Lower leg skin (tissue), 3 donors: ENCODE data around the gene SLC22A16.

ENCODE experiments used
- POLR2A ChIP-seq, 2 donors: fragments of 450-650 bp; IDR thresholded peaks; one replicate each; pipeline ENCODE4 v1.6.1; 2016 to 2017; ENCODE audit warnings: antibody characterized with exemption in 2 of 2, mild to moderate bottlenecking in 1 of 2, moderate library complexity in 1 of 2
- TF ChIP-seq, protein P1 (sequence below), 3 donors: fragments of 450-650 bp; IDR thresholded peaks; one replicate each; pipeline ENCODE4 v1.5.1; 2016; ENCODE audit warnings: antibody characterized with exemption in 3 of 3, mild to moderate bottlenecking in 3 of 3, moderate library complexity in 2 of 3

DNA sequence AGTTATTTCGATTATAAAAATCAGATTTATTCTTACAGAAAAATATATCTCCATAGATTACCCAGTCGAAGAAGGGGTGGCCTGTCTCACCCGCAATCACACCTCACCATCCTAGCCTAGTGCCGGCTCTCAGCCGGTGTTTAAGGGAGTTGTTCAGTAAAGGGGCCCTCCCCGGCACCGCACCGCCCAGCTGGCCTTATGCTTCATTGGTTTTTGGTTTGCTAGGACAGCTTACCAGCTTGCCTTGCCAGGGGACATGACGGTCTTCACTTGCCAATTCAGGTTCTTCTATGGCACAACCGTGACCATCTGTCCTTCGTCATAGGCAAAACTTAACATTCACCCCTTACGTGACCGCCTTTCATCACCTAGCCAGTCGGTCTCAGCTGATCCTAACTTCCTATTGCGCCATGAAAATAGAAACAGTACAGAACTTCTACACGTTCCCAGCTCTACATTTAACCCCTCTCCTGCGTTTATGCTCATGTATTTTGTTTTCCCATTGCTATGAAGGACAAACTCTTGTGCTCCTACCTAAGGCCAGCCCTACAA is 44.7 kb upstream of the SLC22A16 start:
- TF ChIP-seq, protein P1, sequence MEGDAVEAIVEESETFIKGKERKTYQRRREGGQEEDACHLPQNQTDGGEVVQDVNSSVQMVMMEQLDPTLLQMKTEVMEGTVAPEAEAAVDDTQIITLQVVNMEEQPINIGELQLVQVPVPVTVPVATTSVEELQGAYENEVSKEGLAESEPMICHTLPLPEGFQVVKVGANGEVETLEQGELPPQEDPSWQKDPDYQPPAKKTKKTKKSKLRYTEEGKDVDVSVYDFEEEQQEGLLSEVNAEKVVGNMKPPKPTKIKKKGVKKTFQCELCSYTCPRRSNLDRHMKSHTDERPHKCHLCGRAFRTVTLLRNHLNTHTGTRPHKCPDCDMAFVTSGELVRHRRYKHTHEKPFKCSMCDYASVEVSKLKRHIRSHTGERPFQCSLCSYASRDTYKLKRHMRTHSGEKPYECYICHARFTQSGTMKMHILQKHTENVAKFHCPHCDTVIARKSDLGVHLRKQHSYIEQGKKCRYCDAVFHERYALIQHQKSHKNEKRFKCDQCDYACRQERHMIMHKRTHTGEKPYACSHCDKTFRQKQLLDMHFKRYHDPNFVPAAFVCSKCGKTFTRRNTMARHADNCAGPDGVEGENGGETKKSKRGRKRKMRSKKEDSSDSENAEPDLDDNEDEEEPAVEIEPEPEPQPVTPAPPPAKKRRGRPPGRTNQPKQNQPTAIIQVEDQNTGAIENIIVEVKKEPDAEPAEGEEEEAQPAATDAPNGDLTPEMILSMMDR (IDR thresholded peaks at IDR 0.05): no peak
- TF ChIP-seq POLR2A (IDR thresholded peaks at IDR 0.05): no peak
